ENCODE measurements around the gene MPP4. TPM values are rescaled to one million over a fixed set of nuclear protein-coding genes. Genes with fewer than 3 reads are reported as not detected.

MPP4 gene
- total RNA-seq, 4 donors from 2014 or later = 0.33 TPM; not detected in 3

DNA sequence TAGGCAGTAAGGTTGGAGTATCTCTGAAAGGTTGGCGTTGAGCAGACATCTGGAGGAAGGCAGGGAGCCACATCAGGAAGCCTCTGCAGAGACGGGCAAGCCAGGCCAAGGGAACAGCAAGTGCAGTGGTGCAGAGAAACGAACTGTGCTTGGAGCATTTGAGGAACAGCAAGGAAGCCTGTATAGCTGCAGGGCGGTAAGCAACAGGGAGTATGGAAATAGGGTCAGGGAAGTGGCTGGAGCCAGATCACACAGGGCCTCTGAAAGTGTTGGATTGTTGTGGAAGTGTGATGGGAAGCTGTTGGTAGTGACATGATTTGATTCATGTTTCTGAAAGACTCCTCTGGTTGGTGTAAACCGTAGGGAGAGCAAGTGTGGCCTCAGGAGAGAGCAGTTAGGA, 41.7 kb downstream of the MPP4 start:
- Histone ChIP-seq H3K36me3 (no peaks in the 10 kb centered on the region), H3K4me3 (no peak overlapping the region), H3K4me1 (no peaks in the 10 kb centered on the region), H3K9me3 (no peaks in the 10 kb centered on the region), H3K27ac (no peak overlapping the region), H3K27me3 (no peaks in the 10 kb centered on the region)
- intact Hi-C loops (cut with DNase I; ENCODE audit: low total_unique reads) (no loop called here), in situ Hi-C loops (cut with MboI; ENCODE audit: low sequenced_read_pairs in 4 of 4) (no loop called here)
- no peak for ATAC-seq
- no peak for DNase-seq
- TF ChIP-seq CTCF (IDR thresholded peaks at IDR 0.05 in 4 of 5, conservative IDR thresholded peaks at IDR 0.05 in 1 of 5) (no peak), POLR2A (IDR thresholded peaks at IDR 0.05) (no peak)

DNA sequence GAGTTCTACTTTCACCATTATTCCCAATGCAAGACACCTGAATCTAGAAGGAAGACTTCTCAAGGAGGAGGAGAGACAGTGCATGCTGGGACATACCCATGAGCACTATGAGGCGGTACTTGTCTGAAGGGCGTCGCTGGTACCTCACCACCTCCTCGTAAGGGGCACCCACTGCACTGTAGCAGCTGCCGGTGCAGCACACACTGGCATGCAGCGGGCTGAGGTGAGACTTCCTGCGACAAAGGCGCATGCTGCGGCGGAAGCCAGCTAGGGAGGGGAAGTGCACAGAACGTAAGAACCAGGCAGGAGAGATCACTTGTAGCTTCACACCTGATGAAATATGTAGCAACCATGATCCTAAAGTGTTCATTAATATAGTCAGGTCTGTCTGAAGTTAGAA, 42.3 kb downstream of the MPP4 start:
- Histone ChIP-seq H3K36me3 (no peaks in the 10 kb centered on the region), H3K4me1 (no peaks in the 10 kb centered on the region), H3K27me3 (no peaks in the 10 kb centered on the region), H3K27ac (no peak overlapping the region), H3K4me3 (no peak overlapping the region), H3K9me3 (no peaks in the 10 kb centered on the region)
- ATAC-seq = no peak
- DNase-seq = no peak
- intact Hi-C loops (cut with DNase I; ENCODE audit: low total_unique reads) (no loop called here), in situ Hi-C loops (cut with MboI; ENCODE audit: low sequenced_read_pairs in 4 of 4) (no loop called here)
- TF ChIP-seq CTCF (IDR thresholded peaks at IDR 0.05 in 4 of 5, conservative IDR thresholded peaks at IDR 0.05 in 1 of 5) = no peak
- no peak for TF ChIP-seq POLR2A (IDR thresholded peaks at IDR 0.05)

DNA sequence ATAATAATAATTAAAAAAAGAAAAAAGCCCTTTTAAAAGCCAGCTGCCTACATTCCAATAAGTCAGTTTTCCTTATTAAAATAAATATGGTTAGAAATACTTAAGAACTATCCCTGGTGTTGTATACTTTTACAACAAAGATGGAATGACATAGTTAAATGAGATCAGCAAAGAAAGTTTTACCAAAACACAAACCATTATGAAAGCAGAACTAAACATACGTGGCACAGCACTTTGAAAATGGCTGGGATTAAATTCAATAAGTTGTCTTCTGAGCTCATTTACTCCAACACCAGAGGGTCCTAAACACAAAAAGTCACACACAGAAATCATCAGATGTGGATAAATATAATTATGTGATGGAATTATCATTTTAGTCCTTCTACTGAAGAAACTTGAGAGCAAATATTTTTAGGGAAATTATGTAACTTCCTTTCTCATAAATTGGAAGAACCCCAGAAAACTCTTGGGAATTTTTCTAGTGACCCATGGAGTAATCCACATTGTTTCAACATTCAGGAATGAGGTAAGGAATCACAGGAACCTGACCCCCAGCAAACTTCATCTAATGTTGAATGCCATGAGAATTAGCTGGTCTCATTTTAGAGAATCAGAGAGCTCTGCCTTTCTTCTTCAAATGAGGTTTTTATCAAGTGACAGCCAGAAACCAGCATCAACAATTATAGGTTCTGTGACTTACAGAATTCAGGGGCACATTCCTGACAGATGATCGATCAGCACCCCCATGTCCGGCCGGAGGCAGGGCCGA, 43.6 kb downstream of the MPP4 start:
- H3K27ac ChIP-seq = no peak overlapping the region
- H3K36me3 ChIP-seq = no peaks in the 10 kb centered on the region
- H3K4me1 ChIP-seq = no peaks in the 10 kb centered on the region
- no peak overlapping the region for H3K4me3 ChIP-seq
- intact Hi-C loops (cut with DNase I; ENCODE audit: low total_unique reads) = no loop called here
- DNase-seq (no peak), ATAC-seq (no peak)
- TF ChIP-seq POLR2A (IDR thresholded peaks at IDR 0.05) = no peak
- no peak for TF ChIP-seq CTCF (IDR thresholded peaks at IDR 0.05 in 4 of 5, conservative IDR thresholded peaks at IDR 0.05 in 1 of 5)
- no peaks in the 10 kb centered on the region for H3K27me3 ChIP-seq
- in situ Hi-C loops (cut with MboI; ENCODE audit: low sequenced_read_pairs in 4 of 4) = no loop called here
- H3K9me3 ChIP-seq = no peaks in the 10 kb centered on the region

DNA sequence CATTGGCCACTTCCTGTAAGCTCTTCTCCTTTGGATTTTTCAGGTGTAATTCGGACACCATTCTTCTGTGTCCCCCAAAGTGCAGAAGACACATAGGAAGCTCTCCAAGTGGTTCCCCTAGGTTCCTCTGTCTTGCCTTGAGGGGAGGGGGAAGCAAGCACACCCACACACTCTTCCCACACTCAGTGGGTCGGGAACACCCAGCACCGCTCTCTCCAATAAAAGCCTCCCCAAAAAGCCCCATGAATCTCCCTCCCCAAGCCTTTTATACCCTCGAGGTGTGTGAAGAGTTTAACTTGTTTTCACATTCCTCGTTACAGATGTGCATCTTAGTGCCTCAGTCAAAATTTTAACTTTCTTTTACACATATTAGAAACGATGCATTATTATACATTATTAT, 45.2 kb downstream of the MPP4 start:
- Histone ChIP-seq H3K27me3 (no peaks in the 10 kb centered on the region), H3K36me3 (no peaks in the 10 kb centered on the region), H3K9me3 (no peaks in the 10 kb centered on the region), H3K4me1 (no peaks in the 10 kb centered on the region), H3K27ac (no peak overlapping the region), H3K4me3 (no peak overlapping the region)
- TF ChIP-seq CTCF (IDR thresholded peaks at IDR 0.05 in 4 of 5, conservative IDR thresholded peaks at IDR 0.05 in 1 of 5) (no peak), POLR2A (IDR thresholded peaks at IDR 0.05) (no peak)
- intact Hi-C loops (cut with DNase I; ENCODE audit: low total_unique reads) = no loop called here
- ATAC-seq (no peak), DNase-seq (no peak)
- in situ Hi-C loops (cut with MboI; ENCODE audit: low sequenced_read_pairs in 4 of 4) = no loop called here

DNA sequence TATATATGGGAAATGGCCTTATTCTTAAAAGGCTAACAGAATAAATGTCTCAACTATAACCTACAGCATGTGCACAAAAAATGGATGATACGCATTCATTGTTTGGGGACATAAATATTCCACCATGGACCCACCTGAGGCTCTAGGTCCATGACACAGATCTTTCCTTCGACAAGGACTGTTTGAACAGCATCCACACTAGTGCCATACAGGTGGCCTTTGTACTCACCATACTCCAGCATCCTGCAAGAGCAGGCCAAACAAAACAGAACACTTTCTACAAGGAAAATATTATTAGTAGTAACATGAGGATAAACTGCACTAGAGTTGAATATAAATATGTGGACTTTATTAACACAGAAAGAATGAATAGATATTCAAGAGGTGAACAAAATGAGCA, 49.0 kb downstream of the MPP4 start:
- intact Hi-C loops (cut with DNase I; ENCODE audit: low total_unique reads) (loop anchor here (10.0 kb wide), 1 partner anchor 245 kb away; no protein-coding TSS in a partner anchor), in situ Hi-C loops (cut with MboI; ENCODE audit: low sequenced_read_pairs in 4 of 4) (no loop called here)
- ATAC-seq (no peak), DNase-seq (no peak)
- Histone ChIP-seq H3K4me1 (peaks cover 1 to 4% of the 10 kb centered on the region in 2 donors), H3K27me3 (no peaks in the 10 kb centered on the region), H3K9me3 (no peaks in the 10 kb centered on the region), H3K36me3 (no peaks in the 10 kb centered on the region), H3K27ac (no peak overlapping the region), H3K4me3 (no peak overlapping the region)
- no peak for TF ChIP-seq CTCF (IDR thresholded peaks at IDR 0.05 in 4 of 5, conservative IDR thresholded peaks at IDR 0.05 in 1 of 5)
- TF ChIP-seq POLR2A (IDR thresholded peaks at IDR 0.05) = no peak

Data from gastrocnemius medialis (tissue), 4 donors.